HG03571 (cell line): ENCODE data around the gene HECTD4.

Source experiments
- ATAC-seq: cut with Tn5 transposase; IDR thresholded peaks from one replicate; pipeline ENCODE4 v1.9.1; 2021; ENCODE audit not compliant: unreplicated experiment

Gene HECTD4

DNA sequence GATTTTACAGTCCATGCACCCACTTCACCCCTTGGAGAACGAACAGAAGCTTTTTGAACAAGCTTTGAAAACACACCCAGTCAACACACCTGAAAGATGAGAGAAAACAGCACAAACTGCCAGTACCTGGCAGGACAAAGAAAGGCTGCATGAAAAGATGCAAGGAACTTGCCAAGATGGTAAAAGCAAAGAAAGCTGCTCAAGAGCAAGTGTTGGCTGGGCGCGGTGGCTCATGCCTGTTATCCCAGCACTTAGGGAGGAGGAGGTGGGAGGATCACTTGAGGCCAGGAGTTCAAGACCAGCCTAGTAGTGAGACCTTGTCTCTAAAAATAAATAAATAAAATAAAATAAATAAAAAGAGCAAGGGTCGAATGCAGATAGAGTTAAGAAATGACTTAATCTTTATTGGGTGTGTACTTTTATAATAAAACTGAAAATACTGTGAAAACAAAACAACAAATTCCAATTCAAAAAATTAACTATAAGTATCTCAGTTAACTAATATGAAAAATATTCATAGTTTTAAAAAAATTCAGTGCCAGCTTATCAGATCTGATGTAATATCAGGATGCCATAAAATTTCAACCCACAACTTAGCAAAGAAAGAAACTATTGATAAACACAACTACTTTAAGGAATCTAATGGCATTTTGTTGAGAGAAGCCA, 59.2 kb downstream of the HECTD4 start:
- no peak for ATAC-seq

DNA sequence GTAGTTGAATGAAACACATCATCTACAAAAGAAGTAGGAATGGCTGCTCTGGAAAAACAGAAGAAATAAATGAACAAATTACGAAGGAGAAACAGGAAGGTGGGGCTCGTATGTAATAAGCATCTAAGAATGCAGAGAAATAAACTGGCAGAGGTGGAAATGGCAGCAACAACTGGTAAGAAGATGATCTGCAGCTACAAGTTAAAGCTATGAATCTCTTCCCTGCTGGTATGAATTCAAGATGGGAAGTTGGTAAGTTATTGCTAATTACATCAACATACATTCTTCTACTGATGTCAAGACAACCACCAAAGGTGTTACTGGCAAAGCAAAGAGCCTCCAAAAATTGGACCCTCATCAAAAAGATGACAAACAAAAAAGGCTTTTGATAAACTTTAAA, 59.8 kb downstream of the HECTD4 start:
- ATAC-seq = no peak

DNA sequence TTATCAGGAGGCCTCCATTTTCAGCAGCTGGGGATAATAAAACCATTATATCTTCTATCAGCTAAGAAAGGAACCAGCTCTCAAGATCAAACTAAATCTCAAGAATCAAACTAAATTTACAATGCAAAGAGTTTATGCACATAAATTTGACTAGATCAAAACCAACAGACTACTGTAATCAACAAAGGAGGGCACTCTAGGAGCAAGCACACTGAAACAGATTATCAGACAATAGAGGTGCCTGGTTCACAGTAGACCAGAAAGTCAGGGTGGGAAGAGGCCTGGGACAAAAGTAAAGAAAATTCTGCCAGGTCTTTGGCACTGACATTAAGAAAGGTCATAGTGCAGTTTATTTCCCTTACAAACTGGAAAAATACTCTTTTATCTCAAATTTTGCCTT, 61.0 kb downstream of the HECTD4 start:
- no peak for ATAC-seq

DNA sequence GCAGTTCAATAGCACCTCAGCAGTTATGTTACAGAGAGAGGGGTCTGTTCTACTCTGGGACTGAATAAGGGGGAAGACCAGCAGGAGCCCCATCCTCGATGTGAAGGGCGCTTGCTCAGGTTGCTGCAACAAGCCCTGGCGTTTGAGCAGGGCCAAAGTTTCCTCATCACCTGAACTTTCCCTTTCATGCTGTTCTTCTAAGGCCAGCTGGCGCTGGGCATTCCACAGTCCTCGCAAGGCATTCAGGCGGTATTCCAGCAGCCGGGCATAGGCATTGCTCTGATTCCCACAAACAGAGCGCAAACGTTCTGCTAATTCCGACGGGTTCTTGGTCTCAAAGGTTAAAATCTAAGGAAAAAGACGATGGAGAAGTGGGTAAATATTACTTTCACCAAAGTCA, 62.8 kb downstream of the HECTD4 start:
- ATAC-seq = no peak

DNA sequence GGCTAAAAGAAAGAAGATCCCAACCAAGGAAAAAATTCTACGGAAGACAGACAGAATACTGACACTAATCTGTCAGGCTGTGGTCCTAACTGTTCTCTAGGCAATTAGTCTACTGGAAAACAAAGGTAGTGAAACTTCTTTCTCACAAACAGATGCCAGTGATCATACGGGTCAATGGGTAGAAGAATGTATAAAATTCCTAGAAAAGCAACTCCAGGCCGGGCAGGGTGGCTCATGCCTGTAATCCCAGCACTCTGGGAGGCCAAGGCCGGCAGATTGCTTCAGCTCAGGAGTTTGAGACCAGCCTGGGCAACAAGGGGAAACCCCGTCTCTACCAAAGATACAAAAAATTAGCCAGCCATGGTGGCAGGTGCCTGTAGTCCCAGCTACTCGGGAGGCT, 64.8 kb downstream of the HECTD4 start:
- no peak for ATAC-seq

DNA sequence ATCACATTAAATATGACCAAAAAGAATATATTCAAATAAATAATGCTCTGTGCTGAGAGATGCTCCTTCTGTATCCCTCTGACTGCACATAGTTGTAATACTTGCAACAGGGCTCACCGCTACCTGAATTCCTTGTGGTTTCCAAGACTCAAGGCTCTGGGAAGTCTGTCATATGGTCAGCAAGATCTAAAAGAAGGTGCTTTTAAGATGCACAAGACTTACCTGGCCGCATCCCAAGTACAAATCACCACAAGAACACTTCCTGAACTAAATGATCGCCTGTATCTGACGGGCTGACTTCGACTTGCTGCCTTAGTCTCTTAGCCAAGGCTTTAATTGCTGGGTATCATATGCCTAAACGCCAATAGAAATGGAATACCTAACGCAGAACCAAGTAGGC, 67.2 kb downstream of the HECTD4 start:
- ATAC-seq = no peak

DNA sequence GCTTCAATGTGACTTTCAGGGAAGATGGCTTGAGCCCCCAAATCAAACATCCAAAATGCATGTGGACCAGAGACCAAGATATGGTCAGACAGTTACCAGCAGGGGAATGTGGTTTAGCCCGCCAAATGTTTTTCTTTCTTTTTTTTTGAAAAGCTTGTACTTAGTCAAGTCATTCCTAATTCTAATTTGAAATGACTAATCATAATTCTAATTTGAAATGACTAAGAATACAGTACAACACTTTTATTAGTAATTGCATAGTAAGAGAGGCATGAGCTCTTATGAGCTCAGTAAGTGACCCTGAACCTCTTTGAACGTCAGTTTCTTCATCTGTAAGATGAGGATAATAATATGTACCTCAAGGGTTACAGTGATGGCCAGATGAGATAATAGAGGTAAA, 72.4 kb downstream of the HECTD4 start:
- ATAC-seq = no peak

DNA sequence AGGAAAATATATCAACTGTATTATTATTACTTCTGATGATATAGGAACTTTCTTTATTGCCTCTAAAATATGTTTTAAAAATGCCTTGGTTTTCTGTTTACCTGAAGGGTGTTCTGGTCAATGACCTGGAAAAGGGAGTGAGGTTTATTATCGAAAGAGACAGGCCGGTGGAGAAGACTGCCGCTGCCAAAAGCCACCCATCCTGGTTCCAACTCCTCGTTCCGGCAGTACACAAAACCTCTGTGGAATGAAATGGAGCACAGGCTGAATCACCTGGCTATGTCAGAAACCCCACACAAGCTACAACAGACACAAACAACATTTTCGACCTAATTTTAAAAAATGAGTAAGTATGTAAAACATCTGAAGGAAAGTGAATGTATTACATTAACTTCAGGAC, 73.6 kb downstream of the HECTD4 start:
- ATAC-seq = no peak

DNA sequence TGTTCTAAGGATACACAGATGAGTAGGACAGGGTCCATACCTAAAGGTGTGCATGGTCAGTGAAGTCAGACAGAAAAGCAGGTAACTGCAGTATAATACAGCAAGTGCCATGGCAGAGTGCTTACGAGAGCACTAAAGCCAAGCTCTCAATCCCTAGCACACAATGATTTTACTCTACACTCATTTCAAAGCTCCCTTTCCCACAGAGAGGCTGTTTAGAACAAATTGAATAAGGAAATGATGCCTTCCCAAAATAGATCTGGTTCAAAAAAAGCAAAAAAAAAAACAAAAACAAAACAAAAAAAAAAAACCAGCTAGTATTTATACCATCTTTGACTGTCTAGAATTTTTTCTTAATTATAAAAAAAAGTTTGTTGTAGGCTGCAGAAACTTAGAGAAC, 74.1 kb downstream of the HECTD4 start:
- ATAC-seq = no peak

DNA sequence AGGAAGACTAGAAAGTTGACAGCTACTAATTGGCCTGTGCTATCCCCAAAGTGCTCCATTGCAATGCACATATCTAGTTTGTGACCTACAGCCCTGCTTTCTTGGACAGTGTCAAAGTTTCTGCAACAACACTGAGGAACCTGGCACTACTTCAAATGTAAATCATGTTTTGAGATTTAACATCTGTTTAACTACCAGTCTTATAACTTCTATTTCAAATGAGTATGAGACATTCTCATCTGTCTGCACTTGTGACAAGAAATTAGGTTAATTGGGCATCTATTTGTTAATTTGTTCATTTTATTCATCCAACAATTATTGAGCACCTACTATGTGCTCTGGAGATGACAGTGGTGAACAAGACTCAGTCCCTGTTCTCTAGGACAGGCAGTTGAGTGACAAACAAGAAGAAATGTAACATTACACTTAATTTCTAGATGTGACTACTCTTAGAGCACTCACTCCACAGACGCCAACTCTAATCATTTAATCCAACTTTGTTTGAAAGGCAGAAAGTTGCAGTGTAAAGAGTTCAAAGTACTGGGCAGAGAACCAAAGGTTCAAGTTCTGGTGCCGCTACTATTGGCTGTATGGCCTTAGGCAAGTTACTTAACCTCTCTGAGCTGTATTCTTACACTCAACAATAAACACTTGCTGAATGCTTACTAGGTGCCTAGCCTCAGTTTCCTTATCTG, 74.8 kb downstream of the HECTD4 start:
- ATAC-seq = no peak

DNA sequence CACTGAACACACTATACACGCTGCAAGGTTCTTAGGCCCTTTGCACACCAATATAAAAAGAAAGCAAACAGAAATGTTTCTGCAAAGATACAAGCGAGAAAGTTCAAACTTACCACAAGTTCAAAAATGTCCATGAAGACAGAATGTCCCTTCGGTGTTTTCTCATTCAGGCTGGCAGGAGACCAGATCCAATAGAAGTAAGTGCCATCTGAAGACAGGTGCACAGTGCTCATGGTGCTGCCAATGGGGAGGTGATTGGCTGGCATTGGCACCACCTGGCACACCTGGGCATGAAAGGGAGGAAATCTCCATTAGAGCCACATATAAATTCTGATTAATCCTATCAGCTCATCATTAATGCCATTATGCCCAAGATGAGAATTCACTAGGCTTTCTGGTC, 76.3 kb downstream of the HECTD4 start:
- no peak for ATAC-seq

DNA sequence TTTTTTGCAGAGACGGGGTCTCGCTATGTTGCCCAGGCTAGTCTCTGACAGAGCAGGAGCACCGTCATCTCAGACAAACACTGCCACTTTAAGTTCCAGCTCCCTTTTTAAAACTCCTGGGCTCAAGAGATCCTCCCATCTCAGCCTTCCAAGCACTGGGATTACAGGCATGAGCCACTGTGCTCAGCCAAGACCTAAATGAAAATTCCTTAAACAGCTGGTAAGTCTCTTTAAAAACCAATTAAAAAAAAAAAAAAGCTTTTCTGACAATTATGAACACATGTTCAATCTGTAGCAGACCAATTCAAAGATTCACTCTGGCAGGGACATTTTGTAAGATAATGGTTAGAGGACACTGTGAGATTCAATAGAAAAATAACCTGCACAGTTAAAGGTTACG, 77.8 kb downstream of the HECTD4 start:
- ATAC-seq = no peak

DNA sequence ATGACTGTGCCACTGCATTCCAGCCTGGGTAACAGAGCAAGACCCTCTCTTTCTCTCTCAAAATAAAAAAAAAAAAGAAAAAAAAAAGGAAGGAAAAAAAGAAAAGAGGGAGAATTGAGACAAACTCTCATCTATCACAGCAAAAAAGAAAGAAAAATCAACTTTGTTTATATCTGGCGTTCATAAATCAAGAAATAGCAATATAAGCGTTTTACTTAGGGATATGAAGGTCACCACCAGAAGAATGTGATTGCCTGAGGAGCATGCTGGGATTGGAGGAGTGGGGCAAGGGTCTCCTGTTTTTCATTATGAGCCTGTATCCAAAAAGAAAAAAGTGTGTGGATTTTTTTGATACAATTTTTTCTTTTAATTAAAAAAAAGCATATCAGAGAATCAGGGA, 78.4 kb downstream of the HECTD4 start:
- ATAC-seq = no peak

DNA sequence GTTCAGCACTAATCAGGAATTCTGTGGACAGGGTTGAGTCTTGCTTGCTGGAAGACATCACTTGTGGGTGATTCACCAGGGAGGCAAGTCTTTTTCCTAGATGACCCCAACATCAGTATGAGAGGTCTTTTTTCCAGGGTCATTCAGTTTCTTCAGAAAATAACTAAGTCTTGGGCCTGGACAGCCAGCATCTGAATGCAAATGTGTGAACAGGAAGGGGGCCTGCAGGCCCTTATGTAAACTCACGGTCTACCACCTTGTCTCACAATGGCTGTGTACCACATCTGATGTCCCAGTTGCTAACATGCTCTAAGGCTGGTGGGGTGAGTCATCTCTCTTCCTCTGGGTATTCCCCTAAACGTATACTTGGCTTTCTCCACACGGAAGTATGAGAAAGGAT, 79.2 kb downstream of the HECTD4 start:
- peak; percentile 98 for ATAC-seq

DNA sequence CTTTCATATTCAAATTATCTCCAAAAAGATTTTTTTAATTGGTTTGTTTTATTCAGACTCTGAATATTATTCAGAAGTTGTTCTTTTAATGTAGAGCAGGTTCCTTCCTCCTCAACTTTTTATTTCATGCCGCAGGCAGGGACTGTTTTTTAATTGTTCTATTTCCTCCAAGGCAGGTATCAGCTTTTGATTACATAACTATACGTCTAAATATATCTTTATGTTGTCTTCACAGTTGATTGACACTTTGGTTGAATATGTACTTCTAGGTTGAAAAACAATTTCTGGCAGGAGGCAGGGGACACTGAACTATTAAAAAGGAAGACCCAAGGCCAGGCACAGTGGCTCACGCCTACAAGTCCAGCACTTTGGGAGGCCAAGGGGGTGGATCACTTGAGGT, 82.5 kb downstream of the HECTD4 start:
- no peak for ATAC-seq

DNA sequence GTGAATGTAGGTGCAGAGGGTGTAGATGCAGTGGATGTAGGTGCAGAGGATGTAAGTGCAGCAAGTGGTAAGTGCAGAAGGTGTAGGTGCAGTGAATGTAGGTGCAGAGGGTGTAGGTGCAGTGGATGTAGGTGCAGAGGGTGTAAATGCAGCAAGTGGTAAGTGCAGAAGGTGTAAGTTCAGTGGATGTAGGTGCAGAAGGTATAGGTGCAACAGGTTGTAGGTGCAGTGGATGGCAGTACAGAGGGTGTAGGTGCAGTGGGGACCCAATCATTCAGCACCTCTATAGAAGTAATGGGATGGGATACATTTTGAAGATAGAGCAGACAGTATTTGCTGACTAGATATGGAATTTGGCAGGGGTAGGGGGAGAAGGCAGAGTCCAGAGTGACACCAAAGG, 85.0 kb downstream of the HECTD4 start:
- no peak for ATAC-seq

DNA sequence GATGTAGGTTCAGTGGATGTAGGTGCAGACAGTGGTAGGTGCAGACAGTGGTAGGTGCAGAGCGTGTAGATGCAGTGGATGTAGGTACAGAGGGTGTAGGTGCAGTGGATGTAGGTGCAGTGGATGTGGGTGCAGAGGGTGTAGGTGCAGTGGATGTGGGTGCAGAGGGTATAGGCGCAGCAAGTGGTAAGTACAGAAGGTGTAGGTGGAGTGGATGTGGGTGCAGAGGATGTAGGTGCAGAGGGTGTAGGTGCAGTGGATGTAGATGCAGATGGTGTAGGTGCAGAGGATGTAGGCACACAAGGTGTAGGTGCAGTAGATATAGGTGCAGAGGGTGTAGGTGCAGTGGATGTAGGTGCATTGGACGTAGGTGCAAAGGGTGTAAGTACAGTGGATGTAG, 86.0 kb downstream of the HECTD4 start:
- ATAC-seq = no peak

DNA sequence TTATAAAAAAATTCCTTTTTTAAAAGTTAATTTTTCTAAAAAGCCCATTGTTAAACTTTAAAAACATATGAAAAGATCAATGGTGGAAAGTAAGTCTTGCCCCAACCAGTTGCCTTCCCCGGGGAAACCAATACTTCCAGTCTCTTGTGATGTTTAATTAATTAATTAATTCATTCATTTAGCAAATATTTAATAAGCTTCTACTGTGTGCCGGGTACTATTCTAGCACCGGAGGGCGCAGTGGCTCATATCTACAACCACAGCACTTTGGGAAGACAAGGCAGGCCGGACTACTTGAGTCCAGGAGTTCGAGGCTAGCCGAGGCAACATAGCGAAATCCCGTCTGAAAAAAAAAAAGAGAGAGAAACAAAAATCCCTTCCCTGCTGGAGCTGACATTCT, 87.4 kb downstream of the HECTD4 start:
- no peak for ATAC-seq

DNA sequence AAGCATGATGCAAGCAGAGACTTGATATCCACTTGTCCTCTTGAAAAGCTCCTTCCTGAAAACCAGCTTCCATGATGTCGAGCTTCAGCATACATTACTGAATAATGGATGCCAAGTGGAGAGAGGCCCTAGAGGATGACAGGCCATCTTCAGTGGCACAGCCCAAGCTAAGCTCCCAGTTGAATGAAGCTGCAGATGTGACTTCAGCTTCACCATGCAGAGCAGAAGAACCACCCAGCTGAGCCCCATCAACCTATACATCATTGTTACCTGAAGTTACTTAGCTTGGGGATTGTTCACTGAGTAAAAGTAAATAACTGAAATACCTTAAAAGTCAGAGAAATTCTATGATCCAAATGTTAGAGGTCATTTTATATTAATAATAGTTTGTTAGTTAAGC, 93.6 kb downstream of the HECTD4 start:
- ATAC-seq = no peak

DNA sequence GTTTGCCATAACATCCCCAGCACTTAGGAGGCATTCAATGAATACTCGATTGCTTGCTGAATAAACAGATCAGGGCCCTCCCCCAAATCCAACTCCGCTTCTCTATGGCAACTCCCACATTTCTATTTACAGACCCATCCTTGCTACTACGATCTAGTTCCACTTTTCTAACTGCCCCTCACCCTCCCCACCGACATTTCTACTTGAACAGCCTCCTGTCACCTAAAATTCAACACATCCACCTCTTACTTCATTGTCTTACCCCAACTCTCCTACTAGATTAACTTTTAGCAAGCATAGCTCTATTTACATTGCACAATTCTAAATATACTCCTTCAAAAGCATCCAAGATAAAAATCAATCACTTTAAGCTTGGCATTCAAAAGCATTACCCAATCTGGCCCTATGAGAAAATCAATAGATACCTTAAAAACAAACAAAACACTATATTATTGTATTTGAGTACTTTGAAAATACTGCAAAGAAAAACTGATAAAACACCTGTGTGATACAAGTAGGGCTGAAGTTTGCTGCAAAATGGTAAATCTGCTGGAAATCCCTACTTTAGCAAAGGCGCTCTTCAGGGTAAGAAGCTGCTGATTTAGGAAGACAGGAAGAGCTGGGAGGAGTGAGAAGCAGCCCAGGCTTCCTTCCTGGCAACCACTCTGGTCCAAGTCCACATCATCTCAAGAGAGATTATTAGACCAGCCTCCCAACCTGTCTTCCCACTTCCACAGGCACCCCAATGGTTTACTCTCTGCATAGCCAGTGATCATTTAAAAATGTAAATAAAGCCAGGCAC, 96.4 kb downstream of the HECTD4 start:
- no peak for ATAC-seq

DNA sequence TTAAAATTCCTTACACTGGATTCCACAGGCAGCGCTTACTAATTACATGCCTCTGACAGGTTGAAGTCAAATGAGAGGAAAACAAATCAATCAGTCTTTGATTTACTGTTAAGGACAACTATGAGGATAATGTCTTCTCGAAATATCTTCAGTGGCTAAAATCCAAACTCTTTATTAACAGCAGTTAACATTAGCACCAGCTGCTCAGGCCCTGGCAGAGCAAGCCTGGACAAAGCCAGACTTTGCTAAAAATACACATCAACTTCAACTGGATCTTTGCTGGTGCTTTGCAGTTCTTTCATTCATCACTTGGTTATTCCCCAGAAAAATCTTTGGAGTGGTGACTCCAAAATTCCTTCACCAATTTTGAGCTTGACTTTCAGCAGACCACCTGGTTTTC, 98.7 kb downstream of the HECTD4 start:
- no peak for ATAC-seq

DNA sequence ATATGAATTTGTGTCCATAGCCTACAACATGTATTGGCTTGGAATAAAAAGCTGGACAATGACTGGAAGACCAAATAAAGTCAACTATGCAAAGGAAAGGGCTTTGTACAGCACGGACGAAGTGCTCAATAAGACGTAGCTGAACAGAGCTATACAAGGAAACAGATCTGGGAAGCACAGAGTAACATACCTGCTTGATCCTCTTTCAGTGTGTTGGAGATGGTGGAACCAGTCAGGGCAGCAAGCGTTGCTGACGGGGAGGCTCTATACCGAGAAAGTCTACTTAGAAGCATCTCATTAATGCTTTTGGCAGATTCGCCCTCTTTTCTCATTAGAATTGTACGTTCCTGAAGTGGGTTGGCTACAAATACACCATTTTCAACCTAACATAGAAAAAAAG, 99.3 kb downstream of the HECTD4 start:
- no peak for ATAC-seq
